ENCODE data around the gene GRIA3.

The GRIA3 gene

DNA sequence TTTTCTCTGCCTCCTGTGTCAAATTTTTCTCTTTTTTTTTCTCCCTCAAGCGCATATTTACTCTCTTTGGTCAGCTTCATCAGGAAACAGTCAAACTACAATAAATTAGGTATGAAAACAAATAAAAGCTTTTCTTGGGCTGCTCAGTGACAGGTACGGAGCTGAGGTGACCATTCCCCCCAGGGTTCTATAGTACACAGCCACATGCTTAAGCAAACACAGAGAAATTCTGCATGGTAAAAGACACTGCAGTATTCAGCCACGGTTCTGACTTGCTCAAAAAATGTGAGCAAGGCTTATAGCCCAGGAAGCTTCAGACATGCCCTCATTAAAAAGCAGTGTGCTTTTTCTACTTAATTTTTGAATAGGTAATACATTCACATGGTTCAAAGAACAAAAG is 138.5 kb downstream of the GRIA3 start:
- TF ChIP-seq CTCF (IDR thresholded peaks at IDR 0.05; ENCODE audit: poor library complexity, severe bottlenecking), result no peak
- Histone ChIP-seq H3K36me3 (ENCODE audit: low read depth) (no peaks in the 10 kb centered on the region), H3K27ac (ENCODE audit: poor library complexity, severe bottlenecking) (no peak overlapping the region), H3K4me3 (ENCODE audit: severe bottlenecking) (no peak overlapping the region), H3K27me3 (ENCODE audit: insufficient read depth, poor library complexity, severe bottlenecking) (no peaks in the 10 kb centered on the region), H3K4me1 (ENCODE audit: insufficient read depth, poor library complexity, severe bottlenecking) (no peaks in the 10 kb centered on the region), H3K9me3 (ENCODE audit: severe bottlenecking) (no peaks in the 10 kb centered on the region)
- ATAC-seq (ENCODE audit: low read depth) (no peak), DNase-seq (ENCODE audit: low spot score) (no peak)

DNA sequence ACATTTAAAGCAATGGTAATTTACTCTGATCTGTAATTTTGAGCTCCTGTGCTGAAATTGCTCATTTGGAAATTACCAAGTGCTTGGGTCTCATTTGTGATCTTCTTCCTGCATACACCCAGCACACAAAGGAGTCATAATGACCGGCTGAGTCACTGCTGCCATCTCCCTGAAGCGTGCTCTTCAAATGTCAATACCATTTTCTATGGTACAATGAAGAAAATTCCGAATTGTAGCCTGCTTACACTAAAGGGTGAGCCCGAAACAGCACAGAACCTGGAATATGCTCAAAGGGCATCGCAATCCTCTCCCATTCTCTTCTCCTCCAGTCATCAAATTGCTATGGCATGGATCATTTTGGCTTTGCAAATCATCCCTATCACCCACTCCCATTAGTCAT is 140.5 kb downstream of the GRIA3 start:
- Histone ChIP-seq H3K27me3 (ENCODE audit: insufficient read depth, poor library complexity, severe bottlenecking) (no peaks in the 10 kb centered on the region), H3K27ac (ENCODE audit: poor library complexity, severe bottlenecking) (no peak overlapping the region), H3K4me3 (ENCODE audit: severe bottlenecking) (no peak overlapping the region), H3K4me1 (ENCODE audit: insufficient read depth, poor library complexity, severe bottlenecking) (no peaks in the 10 kb centered on the region), H3K36me3 (ENCODE audit: low read depth) (no peaks in the 10 kb centered on the region), H3K9me3 (ENCODE audit: severe bottlenecking) (no peaks in the 10 kb centered on the region)
- DNase-seq (ENCODE audit: low spot score) (no peak), ATAC-seq (ENCODE audit: low read depth) (no peak)
- TF ChIP-seq CTCF (IDR thresholded peaks at IDR 0.05; ENCODE audit: poor library complexity, severe bottlenecking), result no peak

DNA sequence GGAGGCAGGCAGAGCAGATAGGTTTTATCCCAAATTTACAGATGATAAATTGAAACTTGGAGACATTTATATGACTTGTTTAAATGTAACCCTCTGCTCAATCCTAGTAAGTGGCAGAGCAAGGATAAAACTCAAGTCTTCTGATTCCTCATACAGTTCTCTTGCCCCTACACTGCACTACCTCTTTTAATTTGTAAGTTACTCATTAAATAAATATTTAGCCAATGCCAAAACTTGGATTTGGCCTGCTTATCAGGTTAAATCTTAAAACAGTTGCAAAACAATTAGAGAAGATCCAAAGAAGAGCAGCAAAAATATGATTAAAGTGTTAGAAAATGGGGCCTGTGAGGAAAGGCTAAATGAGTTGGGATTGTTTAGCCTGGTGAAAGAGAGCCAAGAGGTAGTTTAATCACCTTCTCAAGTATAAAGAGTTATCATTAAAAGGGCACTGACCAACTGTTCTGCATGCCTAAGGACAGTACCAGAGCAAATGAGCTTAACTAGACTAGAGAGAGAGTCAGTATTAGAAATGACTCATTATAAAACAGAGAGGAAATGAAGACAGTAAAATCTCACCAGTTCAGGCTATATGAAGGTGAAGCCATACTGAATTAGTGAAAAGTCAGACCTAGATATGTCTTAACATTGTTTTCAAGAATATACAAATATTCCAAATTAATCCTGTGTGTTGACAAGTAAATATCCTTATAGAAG is 146.3 kb downstream of the GRIA3 start:
- TF ChIP-seq CTCF (IDR thresholded peaks at IDR 0.05; ENCODE audit: poor library complexity, severe bottlenecking), result no peak
- no peak for DNase-seq (ENCODE audit: low spot score)
- Histone ChIP-seq H3K27me3 (ENCODE audit: insufficient read depth, poor library complexity, severe bottlenecking) (no peaks in the 10 kb centered on the region), H3K36me3 (ENCODE audit: low read depth) (no peaks in the 10 kb centered on the region), H3K4me1 (ENCODE audit: insufficient read depth, poor library complexity, severe bottlenecking) (no peaks in the 10 kb centered on the region), H3K4me3 (ENCODE audit: severe bottlenecking) (no peak overlapping the region), H3K9me3 (ENCODE audit: severe bottlenecking) (no peaks in the 10 kb centered on the region), H3K27ac (ENCODE audit: poor library complexity, severe bottlenecking) (no peak overlapping the region)
- no peak for ATAC-seq (ENCODE audit: low read depth)

GRCh38 chrX:123331349-123331748 is 147.3 kb downstream of the GRIA3 start:
- DNase-seq (ENCODE audit: low spot score), result no peak
- Histone ChIP-seq H3K4me3 (ENCODE audit: severe bottlenecking) (no peak overlapping the region), H3K9me3 (ENCODE audit: severe bottlenecking) (no peaks in the 10 kb centered on the region), H3K27me3 (ENCODE audit: insufficient read depth, poor library complexity, severe bottlenecking) (no peaks in the 10 kb centered on the region), H3K4me1 (ENCODE audit: insufficient read depth, poor library complexity, severe bottlenecking) (no peaks in the 10 kb centered on the region), H3K27ac (ENCODE audit: poor library complexity, severe bottlenecking) (no peak overlapping the region), H3K36me3 (ENCODE audit: low read depth) (no peaks in the 10 kb centered on the region)
- no peak for ATAC-seq (ENCODE audit: low read depth)
- no peak for TF ChIP-seq CTCF (IDR thresholded peaks at IDR 0.05; ENCODE audit: poor library complexity, severe bottlenecking)

DNA sequence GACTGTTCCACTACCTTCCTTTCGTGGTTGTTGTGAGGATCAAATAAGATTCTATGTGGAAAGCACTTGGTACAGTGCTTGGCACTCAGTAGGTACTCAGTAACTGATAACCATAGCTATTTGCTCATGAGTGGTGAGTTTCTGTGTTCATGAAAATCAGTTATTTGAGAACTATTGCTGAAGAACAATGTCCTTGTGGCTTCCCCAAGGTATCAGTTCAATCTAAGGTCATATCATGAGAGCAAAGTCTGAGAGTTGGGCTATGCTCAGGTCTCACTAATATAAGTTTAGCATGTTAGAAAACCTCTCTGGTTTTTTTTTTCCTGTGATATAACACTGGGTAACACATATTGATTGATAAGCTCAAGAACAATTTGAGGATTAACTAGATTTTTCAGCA is 147.8 kb downstream of the GRIA3 start:
- DNase-seq (ENCODE audit: low spot score), result no peak
- Histone ChIP-seq H3K27ac (ENCODE audit: poor library complexity, severe bottlenecking) (no peak overlapping the region), H3K27me3 (ENCODE audit: insufficient read depth, poor library complexity, severe bottlenecking) (no peaks in the 10 kb centered on the region), H3K9me3 (ENCODE audit: severe bottlenecking) (no peaks in the 10 kb centered on the region), H3K4me3 (ENCODE audit: severe bottlenecking) (no peak overlapping the region), H3K36me3 (ENCODE audit: low read depth) (no peaks in the 10 kb centered on the region), H3K4me1 (ENCODE audit: insufficient read depth, poor library complexity, severe bottlenecking) (no peaks in the 10 kb centered on the region)
- ATAC-seq (ENCODE audit: low read depth), result no peak
- TF ChIP-seq CTCF (IDR thresholded peaks at IDR 0.05; ENCODE audit: poor library complexity, severe bottlenecking), result no peak
